ENCODE data around the gene TRHDE.
"Not testable (repeated sequence)": the region's sequence is repeated elsewhere in the genome, so short reads cannot be mapped to it uniquely, and the experiment has no call there.

Gene TRHDE

DNA sequence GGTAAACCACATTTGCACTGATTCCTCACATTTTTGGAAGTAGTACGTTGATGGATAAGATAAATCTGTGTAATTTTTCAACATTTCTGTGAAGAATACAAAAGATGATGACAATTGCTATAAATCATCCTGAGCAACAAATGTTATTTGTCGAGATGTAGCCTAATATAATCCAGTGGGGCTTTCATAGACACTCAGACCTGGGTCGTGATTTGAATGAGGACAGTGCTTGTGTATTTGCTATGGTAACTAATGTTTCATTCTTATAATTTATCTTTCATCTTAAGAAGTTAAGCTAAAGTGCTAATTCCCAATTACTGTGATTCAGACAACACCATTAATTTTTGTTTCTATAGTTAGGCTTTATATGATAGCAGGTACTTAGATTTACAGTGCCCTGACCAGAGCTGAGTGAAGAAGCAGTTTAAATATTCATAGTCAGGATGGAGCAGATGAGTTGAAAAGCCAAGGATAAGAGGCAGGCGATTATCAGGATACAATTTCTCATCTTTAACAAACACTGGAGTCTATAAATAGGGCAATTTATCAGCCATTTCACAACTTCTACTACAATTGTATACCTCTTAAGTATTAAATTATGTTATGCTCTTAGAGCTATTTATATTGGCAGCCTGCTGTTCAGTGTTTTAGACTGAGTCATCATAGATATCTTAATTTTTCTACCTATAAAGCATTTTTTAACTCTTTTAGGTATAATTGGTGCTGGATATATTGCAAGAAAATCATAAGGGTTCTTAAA, 359.9 kb downstream of the TRHDE start:
- DNase-seq: no peak

GRCh38 chr12:72642706-72643105, 370.5 kb downstream of the TRHDE start:
- DNase-seq: no peak

DNA sequence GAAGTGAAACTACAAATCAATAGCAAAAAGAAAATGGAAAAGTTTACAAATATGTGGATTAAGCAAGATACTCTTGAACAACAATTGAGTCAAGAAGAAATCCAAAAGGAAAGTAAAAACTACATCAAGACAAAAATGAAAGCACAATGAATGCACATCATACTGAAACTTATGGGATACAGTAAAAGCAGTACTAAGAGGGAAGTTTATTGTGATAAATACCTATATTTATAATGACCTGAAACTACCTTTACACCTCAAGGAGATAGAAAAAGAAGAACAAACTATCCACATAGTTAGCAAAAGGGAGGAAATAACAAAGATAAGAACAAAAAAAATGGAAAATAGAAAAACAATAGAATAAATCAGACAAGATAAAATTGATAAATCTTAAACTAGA, 375.0 kb downstream of the TRHDE start:
- DNase-seq: no peak

DNA sequence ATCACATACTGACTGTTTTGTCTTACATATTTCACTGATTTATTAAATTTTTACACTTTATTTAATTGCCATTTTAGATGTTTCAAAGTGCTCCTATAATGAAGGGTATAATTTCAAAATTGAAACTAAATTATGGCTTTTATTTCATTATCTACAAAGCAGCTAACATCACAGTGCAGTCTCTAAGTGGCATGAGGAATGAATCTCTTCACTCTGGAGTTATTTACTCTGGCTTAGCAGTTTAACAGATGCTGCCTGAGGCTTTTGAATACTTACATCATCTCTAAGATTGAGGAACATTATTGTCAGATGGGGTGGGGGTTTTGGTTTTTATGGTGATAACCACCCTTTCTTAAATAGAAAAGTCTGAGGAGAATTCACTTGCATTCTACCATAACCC, 386.4 kb downstream of the TRHDE start:
- no peak for DNase-seq

GRCh38 chr12:72660174-72660573, 388.0 kb downstream of the TRHDE start:
- DNase-seq: not testable (repeated sequence)

DNA sequence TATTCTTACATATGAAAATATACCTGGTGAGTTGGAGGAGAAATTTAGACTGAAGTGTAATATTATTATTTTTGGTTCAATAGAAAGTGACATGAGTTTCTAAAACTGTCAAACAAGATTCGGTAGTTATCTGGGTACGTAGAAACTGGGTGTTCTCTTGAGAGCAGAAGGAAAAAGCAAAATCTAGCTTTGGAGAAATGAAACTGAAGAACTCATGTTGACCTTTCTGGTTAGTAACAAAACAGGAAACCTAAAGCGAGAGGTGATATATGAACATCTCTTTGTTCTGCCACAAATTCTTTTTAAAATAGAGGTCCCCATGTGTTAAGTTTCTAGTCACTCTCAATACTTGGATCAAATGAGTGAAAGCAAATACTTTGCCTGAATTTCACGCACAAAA, 401.7 kb downstream of the TRHDE start:
- no peak for DNase-seq

- no peak for DNase-seq
Observed at GRCh38 chr12:72676556-72676955, 404.4 kb downstream of the TRHDE start.

GRCh38 chr12:72677139-72677538, 405.0 kb downstream of the TRHDE start:
- no peak for DNase-seq

GRCh38 chr12:72677846-72678245, 405.7 kb downstream of the TRHDE start:
- DNase-seq: no peak

DNA sequence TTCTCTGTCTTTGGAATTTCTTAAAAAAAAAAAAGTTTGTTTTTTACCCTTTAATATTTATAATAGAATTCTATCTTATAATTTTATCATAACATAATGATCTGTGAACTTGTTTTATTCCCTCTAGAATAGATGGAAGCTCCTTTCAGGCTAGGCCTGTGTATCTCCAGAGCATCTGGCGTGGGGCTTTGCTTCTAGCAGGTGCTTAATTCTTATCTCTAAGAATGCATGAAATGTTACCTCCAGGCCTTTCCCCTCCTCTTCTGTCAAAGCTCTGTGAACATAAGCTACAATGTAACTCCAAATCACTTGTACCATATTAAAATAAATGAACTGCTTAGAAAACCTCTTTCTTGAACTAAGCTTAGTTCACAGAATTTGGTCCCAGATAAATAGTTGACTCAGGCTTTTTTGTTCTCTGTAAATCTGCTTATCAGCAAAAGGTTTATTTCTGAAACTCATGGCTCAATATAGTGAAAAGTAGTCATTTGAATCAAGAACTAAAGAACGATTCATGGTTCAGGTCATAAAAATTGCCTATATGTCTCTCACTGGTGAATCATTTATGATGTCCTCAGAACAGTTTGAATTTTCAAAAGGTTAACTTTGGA, 407.1 kb downstream of the TRHDE start:
- no peak for DNase-seq

DNA sequence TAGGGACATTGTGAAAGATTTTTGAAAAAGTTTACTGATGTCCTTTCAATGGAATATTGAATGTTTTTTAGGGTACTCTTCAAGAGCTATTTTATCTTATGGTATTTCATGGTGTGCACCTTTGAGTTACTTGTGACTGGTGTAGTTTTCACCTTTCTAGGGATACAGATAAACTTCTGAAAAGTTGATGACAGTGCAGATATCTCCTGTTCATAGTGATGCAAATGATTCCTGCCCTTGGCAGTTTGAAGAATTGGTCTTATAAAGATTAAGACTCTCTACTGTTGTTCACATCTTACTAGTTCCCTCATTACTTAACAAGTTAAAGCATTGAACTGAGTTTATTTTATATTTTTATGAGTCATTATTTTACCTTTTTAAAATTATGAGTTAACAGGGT, 408.9 kb downstream of the TRHDE start:
- no peak for DNase-seq

- DNase-seq: no peak
Observed at GRCh38 chr12:72684491-72684890, 412.3 kb downstream of the TRHDE start.

- no peak for DNase-seq
Observed at GRCh38 chr12:72692338-72692737, 420.2 kb downstream of the TRHDE start.

GRCh38 chr12:72694193-72694592, 422.0 kb downstream of the TRHDE start:
- no peak for DNase-seq

DNA sequence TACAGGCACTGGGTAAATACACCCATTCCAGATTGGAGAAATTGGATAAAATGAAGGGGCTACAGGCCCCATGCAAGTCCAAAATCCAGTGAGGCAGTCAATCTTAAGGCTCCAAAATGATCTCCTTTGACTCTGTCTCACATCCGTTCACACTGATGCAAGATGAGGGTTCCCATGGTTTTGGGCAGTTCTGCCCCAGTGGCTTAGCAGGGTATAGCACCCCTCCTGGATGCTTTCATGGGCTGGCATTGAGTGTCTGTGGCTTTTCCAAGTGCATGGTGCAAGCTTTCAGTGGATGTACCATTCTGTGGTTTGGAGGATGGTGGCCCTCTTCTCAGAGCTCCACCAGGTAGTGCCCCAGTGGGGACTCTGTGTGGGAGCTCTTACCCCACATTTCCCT, 427.2 kb downstream of the TRHDE start:
- DNase-seq: no peak

DNA sequence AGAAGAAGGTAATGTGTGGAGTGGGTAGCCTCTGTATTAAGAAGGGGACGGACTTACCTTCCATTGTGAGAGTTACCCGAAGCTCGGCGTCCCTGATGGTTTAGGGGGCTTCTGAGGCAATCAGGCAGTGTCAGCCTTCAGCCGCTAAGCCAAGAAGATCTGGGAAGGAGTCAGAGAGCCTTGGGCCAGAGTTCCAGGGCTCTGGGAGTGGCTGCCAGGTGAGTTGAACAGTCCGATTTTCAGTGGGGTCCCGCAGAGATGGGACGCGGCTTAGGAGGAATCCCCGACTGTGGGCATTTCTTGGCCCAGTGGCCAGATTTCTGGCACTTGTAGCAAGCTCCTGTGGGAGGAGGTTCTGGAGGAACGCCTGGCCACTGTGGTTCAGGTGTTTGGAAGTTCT, 439.9 kb downstream of the TRHDE start:
- not testable (repeated sequence) for DNase-seq

DNA sequence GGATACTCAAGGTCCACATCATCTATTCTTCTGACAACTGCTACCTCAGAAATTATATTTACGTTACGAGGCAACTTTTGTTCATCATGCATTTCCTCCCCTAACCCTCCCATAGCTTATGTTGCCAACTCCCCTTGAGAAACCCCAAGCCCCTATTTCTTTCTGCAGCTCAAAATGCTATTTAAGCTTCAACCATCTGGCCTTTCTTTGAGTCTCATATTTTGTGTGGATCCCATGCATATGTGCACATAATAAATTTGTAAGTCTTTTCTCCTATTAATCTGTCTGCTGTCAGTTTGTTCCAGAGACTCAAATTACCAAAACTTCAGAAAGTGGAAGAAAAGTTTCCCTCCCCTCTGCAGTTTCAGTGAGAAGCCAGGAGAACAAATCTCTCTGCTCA, 444.1 kb downstream of the TRHDE start:
- DNase-seq: no peak

DNA sequence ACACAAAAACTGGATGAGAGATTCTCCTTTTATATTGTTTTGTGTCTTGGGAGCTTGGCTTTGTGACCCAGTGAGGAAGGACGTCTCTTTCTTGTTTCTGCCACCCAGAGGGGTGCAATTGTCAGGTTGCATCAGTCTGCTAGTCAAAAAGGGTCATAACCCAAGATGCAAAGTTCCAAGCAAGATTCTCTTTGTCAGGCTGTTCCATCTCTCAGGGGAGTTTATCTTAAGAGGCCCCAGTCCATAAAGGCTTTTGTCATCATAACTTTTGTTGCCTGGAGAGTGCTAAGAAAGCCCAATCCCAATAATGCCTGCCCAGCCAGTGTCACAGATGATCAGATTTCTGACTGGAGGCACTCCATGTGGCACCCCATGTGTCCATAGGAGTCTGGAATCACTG, 444.9 kb downstream of the TRHDE start:
- DNase-seq: no peak
